CD4-positive, alpha-beta T cell treated with Interleukin-1 beta for 1 hour (primary cell): Measurements from ENCODE around the gene PDE4D.

Experiments used
- DNase-seq, 2 donors: peaks; one replicate each; pipeline ENCODE4 v3.0.0-alpha.2; 2020 to 2022

The PDE4D gene

GRCh38 chr5:59893429-59894227 is at the start of gene PDE4D:
TSS of gene PDE4D (minus strand) at chr5:59893726.
- DNase-seq, result peak in 1 of 2 donors; percentile 7

- DNase-seq, result no peak
Measured at GRCh38 chr5:59937633-59938032, 44.1 kb upstream of the PDE4D start.

GRCh38 chr5:59923465-59923864 is 29.9 kb upstream of the PDE4D start:
- DNase-seq, result no peak

GRCh38 chr5:59922220-59922619 is 28.7 kb upstream of the PDE4D start:
- DNase-seq, result no peak

- DNase-seq, result no peak
Measured at GRCh38 chr5:59921816-59922215, 28.3 kb upstream of the PDE4D start.

- DNase-seq, result no peak
Measured at GRCh38 chr5:59919484-59919883, 26.0 kb upstream of the PDE4D start.

GRCh38 chr5:59917121-59917520 is 23.6 kb upstream of the PDE4D start:
- no peak for DNase-seq

- no peak for DNase-seq
Measured at GRCh38 chr5:59905188-59905587, 11.7 kb upstream of the PDE4D start.

GRCh38 chr5:59897075-59897474 is 3.5 kb upstream of the PDE4D start:
- DNase-seq, result no peak

GRCh38 chr5:59891962-59892643 is 1.4 kb downstream of the PDE4D start:
- DNase-seq, result no peak

GRCh38 chr5:59887274-59887673 is 6.3 kb downstream of the PDE4D start:
- DNase-seq, result no peak

GRCh38 chr5:59874675-59875074 is 18.9 kb downstream of the PDE4D start:
- no peak for DNase-seq

GRCh38 chr5:59873113-59873512 is 20.4 kb downstream of the PDE4D start:
- DNase-seq, result no peak

GRCh38 chr5:59866661-59867060 is 26.9 kb downstream of the PDE4D start:
- DNase-seq, result no peak

- no peak for DNase-seq
Measured at GRCh38 chr5:59864718-59865117, 28.8 kb downstream of the PDE4D start.

GRCh38 chr5:59863777-59864176 is 29.7 kb downstream of the PDE4D start:
- no peak for DNase-seq

- no peak for DNase-seq
Measured at GRCh38 chr5:59856358-59856757, 37.2 kb downstream of the PDE4D start.

- no peak for DNase-seq
Measured at GRCh38 chr5:59850766-59851165, 42.8 kb downstream of the PDE4D start.

GRCh38 chr5:59847586-59847985 is 45.9 kb downstream of the PDE4D start:
- no peak for DNase-seq

GRCh38 chr5:59845730-59846129 is 47.8 kb downstream of the PDE4D start:
- no peak for DNase-seq

- DNase-seq, result no peak
Measured at GRCh38 chr5:59843511-59844213, 49.9 kb downstream of the PDE4D start.

- no peak for DNase-seq
Measured at GRCh38 chr5:59842999-59843398, 50.5 kb downstream of the PDE4D start.

GRCh38 chr5:59840200-59840601 is 53.3 kb downstream of the PDE4D start:
- DNase-seq, result no peak

- DNase-seq, result no peak
Measured at GRCh38 chr5:59838989-59839388, 54.5 kb downstream of the PDE4D start.
